HEK293 (cell line): ENCODE measurements around the gene CALML4.
A peak's percentile ranks its signal among the peaks of the same experiment; 100 is the strongest.

Source experiments
- KLF10 ChIP-seq: fragments of 450-650 bp; IDR thresholded peaks from 2 replicates; pipeline ENCODE4 v1.5.1; 2018; ENCODE audit warnings: missing biosample characterization, mild to moderate bottlenecking, missing genetic modification characterization
- OSR2 ChIP-seq: fragments of 450-650 bp; formaldehyde crosslinking; IDR thresholded peaks from 2 replicates; pipeline ENCODE4 v1.5.1; 2016; ENCODE audit warnings: missing biosample characterization, missing genetic modification characterization
- PRDM2 ChIP-seq: fragments of 450-650 bp; formaldehyde crosslinking; IDR thresholded peaks from 2 replicates; pipeline ENCODE4 v1.5.1; 2016; ENCODE audit warnings: missing biosample characterization, missing genetic modification characterization, borderline replicate concordance
- SALL2 ChIP-seq: fragments of 450-650 bp; formaldehyde crosslinking; IDR thresholded peaks from 2 replicates; pipeline ENCODE4 v1.5.0; 2017; ENCODE audit warnings: missing biosample characterization, mild to moderate bottlenecking, missing genetic modification characterization, borderline replicate concordance
- SETDB1 ChIP-seq: IDR thresholded peaks from one replicate; pipeline ENCODE4 v1.6.1; 2017; ENCODE audit warnings: mild to moderate bottlenecking, low read length, moderate library complexity, mixed read lengths; ENCODE audit not compliant: insufficient read length
- SP3 ChIP-seq: fragments of 450-650 bp; formaldehyde crosslinking; IDR thresholded peaks from 2 replicates; pipeline ENCODE4 v1.5.1; 2016; ENCODE audit warnings: missing biosample characterization, missing genetic modification characterization
- TRIM28 ChIP-seq: IDR thresholded peaks from 2 replicates; pipeline ENCODE4 v1.6.1; 2011; ENCODE audit warnings: low read length, control low read depth, borderline replicate concordance
- ZBTB49 ChIP-seq: fragments of 450-650 bp; formaldehyde crosslinking; IDR thresholded peaks from 2 replicates; pipeline ENCODE4 v1.5.1; 2016; ENCODE audit warnings: missing biosample characterization, missing genetic modification characterization, low read depth
- ZBTB6 ChIP-seq: fragments of 450-650 bp; formaldehyde crosslinking; IDR thresholded peaks from 2 replicates; pipeline ENCODE4 v1.5.1; 2017; ENCODE audit warnings: missing biosample characterization, missing genetic modification characterization
- ZFP69B ChIP-seq: fragments of 450-650 bp; formaldehyde crosslinking; IDR thresholded peaks from 2 replicates; pipeline ENCODE4 v1.5.1; 2016; ENCODE audit warnings: missing biosample characterization, missing genetic modification characterization
- ZNF133 ChIP-seq: fragments of 450-650 bp; formaldehyde crosslinking; IDR thresholded peaks from 2 replicates; pipeline ENCODE4 v1.5.1; 2016; ENCODE audit warnings: missing biosample characterization, missing genetic modification characterization
- ZNF23 ChIP-seq: fragments of 450-650 bp; formaldehyde crosslinking; IDR thresholded peaks from 2 replicates; pipeline ENCODE4 v1.5.1; 2016; ENCODE audit warnings: missing biosample characterization, missing genetic modification characterization, borderline replicate concordance
- ZNF488 ChIP-seq: fragments of 450-650 bp; formaldehyde crosslinking; IDR thresholded peaks from 2 replicates; pipeline ENCODE4 v1.5.1; 2016; ENCODE audit warnings: missing biosample characterization, missing genetic modification characterization
- ZNF76 ChIP-seq: fragments of 450-650 bp; formaldehyde crosslinking; IDR thresholded peaks from 2 replicates; pipeline ENCODE4; 2016; ENCODE audit warnings: low read depth, missing biosample characterization, missing genetic modification characterization, borderline replicate concordance
- ZNF777 ChIP-seq: fragments of 450-650 bp; formaldehyde crosslinking; IDR thresholded peaks from 2 replicates; pipeline ENCODE4 v1.5.1; 2017; ENCODE audit warnings: missing biosample characterization, missing genetic modification characterization, borderline replicate concordance
- ZNF830 ChIP-seq: fragments of 450-650 bp; IDR thresholded peaks from 2 replicates; pipeline ENCODE4 v1.5.0; 2018; ENCODE audit warnings: missing biosample characterization, missing genetic modification characterization, low read depth, mild to moderate bottlenecking, moderate library complexity

Gene CALML4

GRCh38 chr15:68230157-68231100, 25.3 kb upstream of the CALML4 start (continued):
- TF ChIP-seq ZNF76 (tag by site-specific recombination) (no peak), ZBTB49 (tag by site-specific recombination) (no peak), ZNF488 (tag by site-specific recombination) (no peak), ZNF23 (no peak), ZNF777 (tag by site-specific recombination) (no peak), SP3 (tag by site-specific recombination) (no peak), SALL2 (tag by site-specific recombination) (no peak), KLF10 (tag by site-specific recombination) (no peak), ZNF830 (no peak), ZBTB6 (tag by site-specific recombination) (no peak), OSR2 (no peak), ZFP69B (tag by site-specific recombination) (no peak), PRDM2 (tag by site-specific recombination) (0 out of 2 replicates have a peak, but pooled peaks have one; percentile 15), ZNF133 (tag by site-specific recombination) (no peak), TRIM28 (no peak), SETDB1 (no peak)
